ENCODE measurements around the gene LILRB3.
"Not testable (repeated sequence)": the region's sequence is repeated elsewhere in the genome, so short reads cannot be mapped to it uniquely, and the experiment has no call there.

Gene LILRB3

GRCh38 chr19:54252243-54252642 lies 29.4 kb upstream of the LILRB3 start:
- H3K27me3 Mint-ChIP-seq, result peaks cover 69% of the 10 kb centered on the region
- H3K9me3 Mint-ChIP-seq, result no peaks in the 10 kb centered on the region
- H3K27ac Mint-ChIP-seq, result no peak overlapping the region
- no peaks in the 10 kb centered on the region for H3K36me3 Mint-ChIP-seq
- H3K4me3 Mint-ChIP-seq, result no peak overlapping the region
- H3K4me1 Mint-ChIP-seq, result peaks cover 20% of the 10 kb centered on the region
- no peak for ATAC-seq

DNA sequence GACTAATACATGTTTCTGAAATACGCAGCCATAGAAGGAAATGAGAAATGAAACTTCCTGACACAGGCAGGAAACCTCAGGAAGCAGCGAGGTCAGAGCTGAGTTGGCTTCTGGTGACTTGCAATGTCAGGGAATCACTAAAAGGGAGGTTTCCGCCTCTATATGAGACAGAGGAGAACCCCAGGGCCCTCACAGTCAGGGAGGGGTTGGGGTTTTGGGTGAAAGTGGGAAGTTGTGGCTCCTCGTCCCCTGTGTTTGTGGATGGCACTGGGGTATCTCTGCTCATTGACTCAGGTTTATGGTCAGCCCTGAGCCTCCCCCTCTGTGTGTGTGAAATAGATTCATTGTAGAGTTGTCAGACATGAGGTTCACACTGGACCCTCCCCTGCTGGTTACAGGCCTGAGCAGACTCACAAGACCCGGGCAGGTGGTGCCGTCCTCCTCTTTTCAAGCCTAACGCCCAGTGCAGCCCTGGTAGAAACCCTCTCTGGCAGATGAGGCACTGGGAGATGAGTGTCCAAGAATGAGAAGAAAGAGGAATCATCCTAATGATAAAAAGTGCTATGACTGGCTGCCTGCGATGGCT lies 25.3 kb upstream of the LILRB3 start:
- H3K4me3 Mint-ChIP-seq, result no peak overlapping the region
- no peak overlapping the region for H3K27ac Mint-ChIP-seq
- peak; percentile 68 for ATAC-seq
- peaks cover 71% of the 10 kb centered on the region for H3K27me3 Mint-ChIP-seq
- H3K36me3 Mint-ChIP-seq, result no peaks in the 10 kb centered on the region
- H3K4me1 Mint-ChIP-seq, result peaks cover 21% of the 10 kb centered on the region
- no peaks in the 10 kb centered on the region for H3K9me3 Mint-ChIP-seq

- Mint-ChIP-seq H3K4me1 (peaks cover 21% of the 10 kb centered on the region), H3K27ac (no peak overlapping the region), H3K36me3 (no peaks in the 10 kb centered on the region), H3K27me3 (peaks cover 65% of the 10 kb centered on the region), H3K9me3 (no peaks in the 10 kb centered on the region), H3K4me3 (no peak overlapping the region)
- ATAC-seq, result no peak
Observed at GRCh38 chr19:54247106-54247930, 24.5 kb upstream of the LILRB3 start.

DNA sequence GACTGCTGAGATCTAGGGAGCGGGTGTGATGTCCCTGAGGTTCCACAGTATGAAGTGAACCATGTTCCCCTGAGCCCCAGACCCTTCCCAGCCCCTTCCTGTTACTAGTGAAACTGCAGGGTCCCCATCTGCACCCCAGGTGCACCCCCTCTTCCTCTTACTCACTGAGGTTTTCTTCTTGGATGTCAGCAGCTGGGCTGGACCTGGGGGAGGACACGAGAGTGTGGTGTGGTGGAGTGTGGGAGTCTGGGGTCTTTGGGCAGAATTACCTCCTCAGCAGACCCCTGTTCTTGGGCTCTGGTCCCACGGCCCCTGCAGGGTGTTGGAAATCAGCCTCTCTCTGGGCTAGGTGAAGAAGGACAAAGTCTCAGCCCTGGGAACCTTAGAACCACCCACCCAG lies 23.1 kb upstream of the LILRB3 start:
- Mint-ChIP-seq H3K36me3 (no peaks in the 10 kb centered on the region), H3K27me3 (peaks cover 52% of the 10 kb centered on the region), H3K4me3 (no peak overlapping the region), H3K4me1 (peaks cover 21% of the 10 kb centered on the region), H3K9me3 (no peaks in the 10 kb centered on the region), H3K27ac (no peak overlapping the region)
- ATAC-seq, result no peak

DNA sequence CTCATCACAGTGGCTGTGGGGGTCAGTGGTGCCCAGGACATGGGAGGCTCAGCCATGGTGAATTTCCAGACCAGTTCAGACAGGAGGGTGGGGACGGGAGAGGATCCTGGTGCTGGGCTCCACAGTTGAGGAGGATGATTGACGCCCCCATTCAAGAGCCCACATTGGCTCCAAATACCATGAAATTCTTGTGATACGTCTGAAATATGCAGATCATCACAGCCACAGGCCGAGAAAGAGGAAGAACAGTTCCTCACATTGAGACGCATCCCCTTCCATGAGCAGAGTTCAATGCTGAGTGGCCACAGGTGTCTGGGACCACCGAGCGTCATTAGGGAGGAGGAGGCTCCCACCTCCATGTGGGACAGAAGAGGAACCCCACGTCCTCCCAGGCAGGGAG lies 21.0 kb upstream of the LILRB3 start:
- H3K9me3 Mint-ChIP-seq, ATAC-seq, H3K4me3 Mint-ChIP-seq, H3K36me3 Mint-ChIP-seq, H3K27ac Mint-ChIP-seq: not testable (repeated sequence)
- H3K4me1 Mint-ChIP-seq, result peaks cover 15% of the 10 kb centered on the region
- peaks cover 56% of the 10 kb centered on the region for H3K27me3 Mint-ChIP-seq

- not testable (repeated sequence) for H3K4me1 Mint-ChIP-seq, H3K27ac Mint-ChIP-seq, H3K9me3 Mint-ChIP-seq, H3K4me3 Mint-ChIP-seq, H3K36me3 Mint-ChIP-seq
- H3K27me3 Mint-ChIP-seq, result peaks cover 52% of the 10 kb centered on the region
- ATAC-seq, result peak; percentile 40
Observed at GRCh38 chr19:54242646-54243045, 19.8 kb upstream of the LILRB3 start, which contains the start of gene LILRA6. Gene LILRA6 (minus strand): TSS chr19:54242790.

DNA sequence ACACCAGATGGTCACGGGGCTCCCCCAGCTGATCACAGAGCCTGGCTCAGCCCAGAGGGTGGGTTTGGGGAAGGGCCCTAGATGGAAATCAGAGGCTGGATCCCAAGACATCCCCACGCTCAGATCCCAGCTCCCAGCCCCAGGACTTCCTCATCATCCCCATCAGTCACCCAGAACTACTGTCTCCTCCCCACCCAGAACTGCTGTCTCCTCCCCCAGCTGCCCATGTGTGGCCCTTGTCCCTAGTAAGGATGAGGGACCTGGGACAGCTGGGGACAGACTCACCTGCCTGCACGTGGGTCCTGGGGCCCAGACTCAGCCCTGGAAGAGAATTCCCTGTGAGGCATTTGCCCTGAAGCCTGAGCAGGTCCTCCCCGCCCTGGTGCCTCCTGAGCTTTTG lies 19.4 kb upstream of the LILRB3 start:
- not testable (repeated sequence) for H3K9me3 Mint-ChIP-seq, H3K4me1 Mint-ChIP-seq, ATAC-seq, H3K4me3 Mint-ChIP-seq, H3K27ac Mint-ChIP-seq, H3K36me3 Mint-ChIP-seq
- H3K27me3 Mint-ChIP-seq, result peaks cover 48% of the 10 kb centered on the region

DNA sequence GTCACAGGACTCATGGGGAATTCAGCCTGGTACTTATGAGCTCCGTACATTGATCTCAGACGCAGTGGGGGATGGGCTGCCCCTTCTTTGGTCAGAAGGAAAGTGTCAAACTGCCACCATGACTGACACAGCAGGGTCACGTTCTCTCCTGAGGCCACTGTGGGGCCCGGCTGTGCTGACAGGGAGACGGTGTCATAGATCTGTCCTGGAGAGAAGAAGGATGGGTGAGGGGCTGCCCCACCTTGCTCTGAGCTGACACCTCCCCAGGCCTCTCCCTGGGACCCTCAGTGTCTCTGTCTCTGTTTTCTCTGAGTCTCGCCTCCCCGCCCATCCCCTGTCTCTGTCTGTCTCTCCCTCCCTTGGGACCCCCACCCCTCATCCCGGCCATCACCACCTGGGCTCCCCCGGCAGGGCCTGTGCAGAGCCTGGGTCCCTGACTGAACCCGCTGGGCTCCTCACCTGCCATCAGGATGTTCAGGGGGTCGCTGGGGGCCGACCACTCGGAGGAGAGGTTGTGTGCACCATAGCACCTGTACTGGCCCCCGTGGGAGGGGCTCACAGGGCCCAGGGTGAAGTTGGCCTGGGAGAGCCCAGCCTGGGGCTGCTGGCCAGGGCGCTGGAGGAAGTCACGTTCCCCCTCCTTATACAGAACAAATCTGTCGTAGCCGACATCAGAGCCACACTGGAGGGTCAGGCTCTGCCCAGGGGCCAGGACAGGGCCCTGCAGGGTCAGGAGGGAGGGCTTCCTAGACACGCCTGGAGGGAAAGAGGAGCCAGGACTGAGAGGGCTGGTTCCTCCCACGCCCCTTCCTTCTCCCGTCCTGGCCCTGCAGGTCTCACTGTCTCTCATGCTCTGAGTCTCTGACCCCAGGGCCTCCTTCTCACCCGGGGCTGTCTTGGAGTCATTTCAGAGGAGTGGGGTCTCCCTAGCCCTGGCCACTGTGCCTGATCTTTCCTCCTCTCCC lies 17.8 kb upstream of the LILRB3 start:
- ATAC-seq, result peak; percentile 10
- not testable (repeated sequence) for H3K4me1 Mint-ChIP-seq, H3K9me3 Mint-ChIP-seq, H3K27ac Mint-ChIP-seq, H3K36me3 Mint-ChIP-seq, H3K4me3 Mint-ChIP-seq
- H3K27me3 Mint-ChIP-seq, result peaks cover 42% of the 10 kb centered on the region

GRCh38 chr19:54239491-54240371 lies 16.9 kb upstream of the LILRB3 start:
- ATAC-seq, result peak; percentile 49
- not testable (repeated sequence) for H3K9me3 Mint-ChIP-seq, H3K4me3 Mint-ChIP-seq, H3K4me1 Mint-ChIP-seq, H3K36me3 Mint-ChIP-seq, H3K27ac Mint-ChIP-seq
- H3K27me3 Mint-ChIP-seq, result peaks cover 34% of the 10 kb centered on the region

DNA sequence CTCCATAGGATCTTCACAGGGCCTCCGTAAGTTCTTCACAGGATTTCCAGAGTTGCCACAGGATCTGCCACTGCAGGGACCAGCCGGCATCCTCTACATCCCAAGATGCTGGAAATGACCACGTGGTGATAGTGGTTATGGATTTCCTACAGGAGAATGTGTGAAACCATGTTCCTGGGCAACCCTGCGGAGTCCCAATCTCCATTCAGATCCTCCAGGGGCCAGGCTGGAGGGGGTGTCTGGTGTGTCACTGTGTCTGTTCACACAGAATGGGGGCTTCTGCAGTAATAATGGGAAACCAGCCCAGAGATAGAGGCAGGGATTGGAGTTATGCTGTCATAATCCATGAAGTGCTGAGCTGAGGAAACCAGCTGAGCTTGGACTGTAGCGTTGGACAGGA lies 11.1 kb upstream of the LILRB3 start:
- Mint-ChIP-seq H3K36me3 (no peaks in the 10 kb centered on the region), H3K27ac (no peak overlapping the region), H3K4me1 (peaks cover 6% of the 10 kb centered on the region), H3K9me3 (peaks cover 5% of the 10 kb centered on the region), H3K4me3 (no peak overlapping the region), H3K27me3 (peaks cover 55% of the 10 kb centered on the region)
- ATAC-seq, result no peak

- H3K27me3 Mint-ChIP-seq, result peaks cover 66% of the 10 kb centered on the region
- H3K4me1 Mint-ChIP-seq, result peaks cover 6% of the 10 kb centered on the region
- H3K9me3 Mint-ChIP-seq, result peaks cover 8% of the 10 kb centered on the region
- peak; percentile 90 for ATAC-seq
- H3K36me3 Mint-ChIP-seq, result peaks cover 6% of the 10 kb centered on the region
- no peak overlapping the region for H3K4me3 Mint-ChIP-seq
- no peak overlapping the region for H3K27ac Mint-ChIP-seq
Observed at GRCh38 chr19:54231077-54231931, 8.5 kb upstream of the LILRB3 start.

- no peak for ATAC-seq
- Mint-ChIP-seq H3K4me3 (no peak overlapping the region), H3K4me1 (peaks cover 6% of the 10 kb centered on the region), H3K36me3 (peaks cover 6% of the 10 kb centered on the region), H3K27me3 (peaks cover 66% of the 10 kb centered on the region), H3K27ac (no peak overlapping the region), H3K9me3 (peaks cover 6% of the 10 kb centered on the region)
Observed at GRCh38 chr19:54230031-54230430, 7.2 kb upstream of the LILRB3 start.

GRCh38 chr19:54229146-54229545 lies 6.3 kb upstream of the LILRB3 start:
- Mint-ChIP-seq H3K4me1 (peaks cover 6% of the 10 kb centered on the region), H3K36me3 (peaks cover 6% of the 10 kb centered on the region), H3K27ac (no peak overlapping the region), H3K9me3 (peaks cover 3% of the 10 kb centered on the region), H3K4me3 (no peak overlapping the region), H3K27me3 (peaks cover 64% of the 10 kb centered on the region)
- no peak for ATAC-seq

- H3K9me3 Mint-ChIP-seq, H3K4me1 Mint-ChIP-seq, ATAC-seq, H3K36me3 Mint-ChIP-seq, H3K4me3 Mint-ChIP-seq, H3K27ac Mint-ChIP-seq: not testable (repeated sequence)
- peaks cover 57% of the 10 kb centered on the region for H3K27me3 Mint-ChIP-seq
Observed at GRCh38 chr19:54224619-54225018, 1.8 kb upstream of the LILRB3 start.

Measured in stimulated activated memory B cell treated with anti-CD40 and anti-IgM and Interleukin-4, amounts not matched to agents 10 μg/mL and 1 μg/mL and 100 μg/mL, for 72 hours (primary cell).